Prostate gland (tissue), 2 donors: ENCODE results near the gene ZNF512B. TPM values are rescaled to one million over a fixed set of nuclear protein-coding genes. Genes with fewer than 3 reads are reported as not detected.
"Not testable (repeated sequence)": the region's sequence is repeated elsewhere in the genome, so short reads cannot be mapped to it uniquely, and the experiment has no call there.

Source experiments
- DNase-seq: peaks from one replicate; pipeline ENCODE4 v3.0.0-alpha.2; 2019; ENCODE audit warnings: low spot score
- H3K27ac ChIP-seq, 2 donors: fragments of 200-600 bp; sonication (generic); 2 replicates each; pipeline ENCODE4 v1.5.1; 2017 to 2019
- H3K27me3 ChIP-seq: fragments of 200-600 bp; sonication (generic); replicated peaks from 2 replicates; pipeline ENCODE4 v1.5.1; 2019; ENCODE audit not compliant: insufficient read depth
- H3K36me3 ChIP-seq, 2 donors: fragments of 200-600 bp; sonication (generic); 1 replicate in 1 of 2; 2 replicates in 1 of 2; pipeline versions ENCODE4 v1.5.1 to v1.8.1; 2017 to 2019
- H3K4me1 ChIP-seq: fragments of 200-600 bp; sonication (generic); replicated peaks from 2 replicates; pipeline ENCODE4 v1.5.1; 2019
- H3K4me3 ChIP-seq, 2 donors: fragments of 200-600 bp; sonication (generic); 2 replicates each; pipeline ENCODE4 v1.5.1; 2017 to 2019
- H3K9me3 ChIP-seq: fragments of 200-600 bp; sonication (generic); 2 replicates; pipeline ENCODE4 v1.5.1; 2017
- CTCF ChIP-seq, 4 experiments: fragments of 200-600 bp in 2 of 4; fragments of 450-650 bp in 2 of 4; sonication (generic) in 2 of 4; IDR thresholded peaks; 1 replicate in 3 of 4; 2 replicates in 1 of 4; pipeline ENCODE4 v1.5.1; 2016 to 2019; ENCODE audit warnings: antibody characterized with exemption in 4 of 4, mild to moderate bottlenecking in 2 of 4, moderate library complexity in 2 of 4
- POLR2A ChIP-seq: fragments of 450-650 bp; IDR thresholded peaks from one replicate; pipeline ENCODE4 v1.6.1; 2016; ENCODE audit warnings: antibody characterized with exemption, mild to moderate bottlenecking
- POLR2AphosphoS5 ChIP-seq: sonication (generic); formaldehyde crosslinking; IDR thresholded peaks from one replicate; pipeline ENCODE4 v1.6.1; 2017; ENCODE audit warnings: antibody characterized with exemption
- WGBS: methylation state at CpG from one replicate; pipeline ENCODE4 v1.1.5; 2018; 5-methylcytosine and 5-hydroxymethylcytosine counted together
- intact Hi-C: fragments of 100-400 bp; cut with DNase I; formaldehyde crosslinking; loops from one replicate; pipeline ENCODE4 v1.14.2; 2022
- total RNA-seq, 2 donors: library from RNA; depleted of rRNA; stranded (reverse); fragments of >200 nt; gene quantifications; one replicate each; pipeline ENCODE4 v1.1.0, GENCODE V29; 2016

ZNF512B gene
- total RNA-seq, 2 donors from 2014 or later = 12.2 to 24.6 TPM

GRCh38 chr20:63973160-63973479, 3.4 kb upstream of the ZNF512B start:
- Histone ChIP-seq H3K4me1 (peaks cover 23% of the 10 kb centered on the region), H3K36me3 (no peaks in the 10 kb centered on the region), H3K9me3 (no peaks in the 10 kb centered on the region), H3K4me3 (no peak overlapping the region), H3K27ac (peak overlapping the region; percentile 65 to 74), H3K27me3 (no peaks in the 10 kb centered on the region)
- WGBS = 96% methylated on average over 3 of the region's 3 CpGs
- DNase-seq = no peak
- TF ChIP-seq POLR2A = no peak
- no peak for TF ChIP-seq POLR2AphosphoS5
- no peak for TF ChIP-seq CTCF (IDR thresholded peaks at IDR 0.05)
- intact Hi-C loops = loop anchor here (5.0 to 10.0 kb wide), 4 partner anchors 66 to 436 kb away; partner anchors contain the start of gene PTK6

- Histone ChIP-seq H3K4me1 (peaks cover 23% of the 10 kb centered on the region), H3K27ac (no peak overlapping the region), H3K9me3 (no peaks in the 10 kb centered on the region), H3K4me3 (no peak overlapping the region), H3K36me3 (no peaks in the 10 kb centered on the region), H3K27me3 (no peaks in the 10 kb centered on the region)
- DNase-seq = no peak
- WGBS = 83% methylated on average over 18 of the region's 18 CpGs
- TF ChIP-seq POLR2AphosphoS5 = no peak
- TF ChIP-seq POLR2A = no peak
- no peak for TF ChIP-seq CTCF (IDR thresholded peaks at IDR 0.05)
- intact Hi-C loops = loop anchor here (5.0 to 10.0 kb wide), 4 partner anchors 65 to 435 kb away; partner anchors contain the start of gene PTK6
Measured at GRCh38 chr20:63972312-63973159, 2.8 kb upstream of the ZNF512B start.

DNA sequence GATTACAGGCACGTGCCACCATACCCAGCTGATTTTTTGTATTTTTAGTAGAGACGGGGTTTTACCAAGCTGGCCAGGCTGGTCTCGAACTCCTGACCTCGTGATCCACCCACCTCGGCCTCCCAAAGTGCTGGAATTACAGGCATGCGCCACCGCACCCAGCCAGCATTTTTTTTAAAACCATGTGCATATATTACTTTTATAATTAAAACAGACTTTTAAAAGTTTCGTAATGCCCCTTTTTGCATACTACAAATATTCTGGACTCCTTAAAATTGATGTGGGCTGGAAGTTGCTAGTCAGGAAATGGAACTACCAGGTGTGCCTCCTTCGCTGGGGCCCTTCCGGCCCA, 2.2 kb upstream of the ZNF512B start:
- not testable (repeated sequence) for H3K27ac ChIP-seq, DNase-seq, H3K27me3 ChIP-seq, H3K4me3 ChIP-seq, H3K9me3 ChIP-seq, H3K36me3 ChIP-seq
- intact Hi-C loops = loop anchor here (5.0 to 10.0 kb wide), 4 partner anchors 65 to 435 kb away; partner anchors contain the start of gene PTK6
- 88% methylated on average over 10 of the region's 10 CpGs for WGBS
- H3K4me1 ChIP-seq = peaks cover 23% of the 10 kb centered on the region

- DNase-seq = no peak
- H3K9me3 ChIP-seq = no peaks in the 10 kb centered on the region
- H3K4me1 ChIP-seq = peaks cover 23% of the 10 kb centered on the region
- no peaks in the 10 kb centered on the region for H3K36me3 ChIP-seq
- no peaks in the 10 kb centered on the region for H3K27me3 ChIP-seq
- H3K4me3 ChIP-seq = no peak overlapping the region
- peak overlapping the region in 1 of 2 donors; percentile 52 for H3K27ac ChIP-seq
- WGBS = 93% methylated on average over 5 of the region's 5 CpGs
- intact Hi-C loops = loop anchor here (5.0 to 10.0 kb wide), 4 partner anchors 64 to 434 kb away; partner anchors contain the start of gene PTK6
- TF ChIP-seq POLR2A = no peak
Measured at GRCh38 chr20:63970714-63971431, 1.1 kb upstream of the ZNF512B start.

GRCh38 chr20:63968928-63969760, 586 bp downstream of the ZNF512B start:
- H3K9me3 ChIP-seq = no peaks in the 10 kb centered on the region
- intact Hi-C loops = loop anchor here (10.0 kb wide), 2 partner anchors 224 to 344 kb away; partner anchors contain the start of gene GMEB2
- H3K27ac ChIP-seq = peak overlapping the region; percentile 57 to 61
- H3K36me3 ChIP-seq = no peaks in the 10 kb centered on the region
- TF ChIP-seq POLR2AphosphoS5 = no peak
- TF ChIP-seq CTCF (IDR thresholded peaks at IDR 0.05) = no peak
- TF ChIP-seq POLR2A = no peak
- H3K4me1 ChIP-seq = peaks cover 18% of the 10 kb centered on the region
- 0% methylated on average over 65 of the region's 70 CpGs for WGBS
- peak overlapping the region; percentile 53 to 79 for H3K4me3 ChIP-seq
- no peaks in the 10 kb centered on the region for H3K27me3 ChIP-seq
- DNase-seq = no peak
